ENCODE measurements around the gene POP4. TPM values are rescaled to one million over a fixed set of nuclear protein-coding genes. Genes with fewer than 3 reads are reported as not detected.
A peak's percentile ranks its signal among the peaks of the same experiment; 100 is the strongest.

Gene POP4
- total RNA-seq, 1 experiment from 2014 or later, result 60.3 TPM

DNA sequence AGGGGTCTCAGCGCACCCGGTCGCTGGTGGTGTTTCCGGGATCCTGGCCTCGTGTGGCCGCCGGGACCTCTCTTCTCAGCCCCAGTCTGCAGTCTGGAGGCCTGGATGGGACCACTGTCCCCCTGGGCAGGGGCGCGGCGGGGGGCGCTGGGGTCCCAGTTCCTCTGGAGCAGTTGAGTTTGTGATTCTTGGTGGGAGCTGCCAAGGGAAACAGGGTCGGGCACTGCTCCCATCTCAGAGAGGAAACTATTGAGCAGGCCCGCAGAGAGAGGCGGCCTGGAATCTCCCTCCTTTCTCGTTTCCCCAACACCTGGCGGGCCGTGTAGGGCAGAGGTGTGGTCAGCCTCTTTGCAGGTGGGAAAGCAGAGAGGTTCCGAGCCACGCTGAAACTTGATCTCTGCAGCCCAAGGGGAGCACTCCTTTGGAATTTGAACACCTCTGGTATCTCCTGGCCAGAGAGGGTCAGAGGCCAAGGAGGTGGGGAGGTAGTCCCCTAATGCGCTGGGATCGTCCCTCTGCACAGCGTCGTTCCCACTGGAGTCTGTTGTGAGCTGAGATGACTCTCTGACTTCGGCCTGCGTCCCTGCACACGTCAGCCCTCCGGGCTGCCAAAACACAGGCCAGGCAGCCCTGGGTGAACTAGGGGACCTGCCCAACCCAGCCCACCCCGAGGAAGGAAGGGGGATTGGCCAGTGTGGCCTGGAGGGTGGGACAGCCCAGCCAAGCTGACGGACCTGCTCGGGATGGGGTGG is 59.9 kb downstream of the POP4 start:
- CTCF ChIA-PET, result interaction anchor here (0.6 to 1.3 kb wide), 3 partner anchors 20 to 193 kb away, joined by 3 read pairs; no protein-coding TSS in a partner anchor
- peak; percentile 36 for DNase-seq (ENCODE audit: unreplicated experiment)

More for the DNA sequence above, 59.9 kb downstream of the POP4 start:
- no TSS peak for BruUV-seq (replicated peaks)
- TF ChIP-seq, protein P1, sequence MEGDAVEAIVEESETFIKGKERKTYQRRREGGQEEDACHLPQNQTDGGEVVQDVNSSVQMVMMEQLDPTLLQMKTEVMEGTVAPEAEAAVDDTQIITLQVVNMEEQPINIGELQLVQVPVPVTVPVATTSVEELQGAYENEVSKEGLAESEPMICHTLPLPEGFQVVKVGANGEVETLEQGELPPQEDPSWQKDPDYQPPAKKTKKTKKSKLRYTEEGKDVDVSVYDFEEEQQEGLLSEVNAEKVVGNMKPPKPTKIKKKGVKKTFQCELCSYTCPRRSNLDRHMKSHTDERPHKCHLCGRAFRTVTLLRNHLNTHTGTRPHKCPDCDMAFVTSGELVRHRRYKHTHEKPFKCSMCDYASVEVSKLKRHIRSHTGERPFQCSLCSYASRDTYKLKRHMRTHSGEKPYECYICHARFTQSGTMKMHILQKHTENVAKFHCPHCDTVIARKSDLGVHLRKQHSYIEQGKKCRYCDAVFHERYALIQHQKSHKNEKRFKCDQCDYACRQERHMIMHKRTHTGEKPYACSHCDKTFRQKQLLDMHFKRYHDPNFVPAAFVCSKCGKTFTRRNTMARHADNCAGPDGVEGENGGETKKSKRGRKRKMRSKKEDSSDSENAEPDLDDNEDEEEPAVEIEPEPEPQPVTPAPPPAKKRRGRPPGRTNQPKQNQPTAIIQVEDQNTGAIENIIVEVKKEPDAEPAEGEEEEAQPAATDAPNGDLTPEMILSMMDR (IDR thresholded peaks at IDR 0.05; ENCODE audit: unreplicated experiment), result no peak
- H3K36me3 Mint-ChIP-seq (ENCODE audit: insufficient read depth, unreplicated experiment), result peaks cover 5% of the 10 kb centered on the region
- no peaks in the 10 kb centered on the region for H3K27me3 Mint-ChIP-seq (ENCODE audit: insufficient read depth, unreplicated experiment)
- H3K4me1 Mint-ChIP-seq (ENCODE audit: insufficient read depth, unreplicated experiment), result peaks cover 17% of the 10 kb centered on the region
- no peak overlapping the region for H3K27ac Mint-ChIP-seq (ENCODE audit: low read depth, unreplicated experiment)
- H3K9me3 Mint-ChIP-seq (ENCODE audit: unreplicated experiment), result no peaks in the 10 kb centered on the region
- H3K4me3 Mint-ChIP-seq (ENCODE audit: unreplicated experiment), result peak overlapping the region; percentile 76
- POLR2A ChIA-PET, result interaction anchor here (0.8 to 1.3 kb wide), 3 partner anchors 20 to 49 kb away, joined by 3 read pairs; partner anchors contain the start of gene C19orf12
- intact Hi-C loops (cut with micrococcal nuclease), result loop anchor here (2.0 kb wide), 3 partner anchors 21 to 59 kb away; partner anchors contain the start of gene POP4

Other genes with a start within 250 kb of the POP4 start
- gene VSTM2B, start 80.3 kb upstream of the POP4 start, total RNA-seq (2022), result not detected in 2 replicates
- gene PLEKHF1, start 59.2 kb downstream of the POP4 start, total RNA-seq (2022), result 2.9 and 9.6 TPM in 2 replicates
- 20.2 and 21.6 TPM in 2 replicates for gene C19orf12, start 109.0 kb downstream of the POP4 start, total RNA-seq (2022)
- gene CCNE1, start 205.7 kb downstream of the POP4 start, total RNA-seq (2022), result 3.0 and 3.5 TPM in 2 replicates